ENCODE measurements around the gene FBXO36. TPM values are rescaled to one million over a fixed set of nuclear protein-coding genes. Genes with fewer than 3 reads are reported as not detected.

FBXO36 gene
- total and polyA plus RNA-seq, 2 of the 13 experiments (the other 11 are each of a cell fraction or from before 2014, with no cell fraction given) = 2.8 TPM

- TF ChIP-seq ZSCAN5A (CRISPR knock-in tag; IDR thresholded peaks at IDR 0.05; ENCODE audit: borderline replicate concordance) (no peak), CREB1 (IDR thresholded peaks at IDR 0.05) (no peak), CREB1 (CRISPR knock-in tag; IDR thresholded peaks at IDR 0.05) (peak; percentile 32; the same call in 1 of the 2 replicates), ZNF180 (CRISPR knock-in tag; IDR thresholded peaks at IDR 0.05; ENCODE audit: borderline replicate concordance, low read depth) (no peak), ZNF597 (CRISPR knock-in tag; IDR thresholded peaks at IDR 0.05) (no peak), ZNF644 (CRISPR knock-in tag; IDR thresholded peaks at IDR 0.05; ENCODE audit: low read depth) (peak; percentile 86), ZMYM4 (CRISPR knock-in tag; IDR thresholded peaks at IDR 0.05) (peak; percentile 52; the same call in 1 of the 2 replicates), MXD4 (CRISPR knock-in tag; IDR thresholded peaks at IDR 0.05) (no peak), ZNF614 (CRISPR knock-in tag; IDR thresholded peaks at IDR 0.05; ENCODE audit: borderline replicate concordance) (peak; percentile 34; the same call in 1 of the 2 replicates), RARA (CRISPR knock-in tag; IDR thresholded peaks at IDR 0.05) (peak; percentile 84), ZBTB38 (CRISPR knock-in tag; IDR thresholded peaks at IDR 0.05) (no peak), CCAR2 (optimal IDR thresholded peaks at IDR 0.05; ENCODE audit: low read depth, low read length) (no peak), ATF2 (CRISPR knock-in tag; IDR thresholded peaks at IDR 0.05) (0 out of 2 replicates have a peak, but pooled peaks have one; percentile 23), NCOR1 (IDR thresholded peaks at IDR 0.05; ENCODE audit: borderline replicate concordance, low read length) (0 out of 2 replicates have a peak, but pooled peaks have one; percentile 29), BCL6 (CRISPR knock-in tag; IDR thresholded peaks at IDR 0.05) (0 out of 2 replicates have a peak, but pooled peaks have one; percentile 28), RXRB (CRISPR knock-in tag; IDR thresholded peaks at IDR 0.05; ENCODE audit: borderline replicate concordance) (peak; percentile 60; the same call in 1 of the 2 replicates), RXRA (CRISPR knock-in tag; IDR thresholded peaks at IDR 0.05) (peak; percentile 51; the same call in 1 of the 2 replicates), HDAC2 (CRISPR knock-in tag; IDR thresholded peaks at IDR 0.05) (0 out of 2 replicates have a peak, but pooled peaks have one; percentile 25), LCORL (IDR thresholded peaks at IDR 0.05) (peak; percentile 51; the same call in 1 of the 2 replicates), LCORL (CRISPR knock-in tag; IDR thresholded peaks at IDR 0.05) (peak; percentile 64; the same call in 1 of the 2 replicates), MIXL1 (CRISPR knock-in tag; IDR thresholded peaks at IDR 0.05) (peak; percentile 63; the same call in 1 of the 2 replicates), HOMEZ (CRISPR knock-in tag; IDR thresholded peaks at IDR 0.05; ENCODE audit: low read depth) (peak; percentile 64; the same call in 1 of the 2 replicates), HMGA1 (CRISPR knock-in tag; conservative IDR thresholded peaks at IDR 0.05) (no peak), POGZ (CRISPR knock-in tag; IDR thresholded peaks at IDR 0.05) (peak; percentile 47; the same call in 1 of the 2 replicates), HDAC1 (CRISPR knock-in tag; IDR thresholded peaks at IDR 0.05) (no peak), MEIS1 (CRISPR knock-in tag; IDR thresholded peaks at IDR 0.05; ENCODE audit: borderline replicate concordance) (no peak), EHMT2 (IDR thresholded peaks at IDR 0.05; ENCODE audit: borderline replicate concordance, low read depth, low read length) (peak; percentile 43; the same call in 1 of the 2 replicates), ZFP90 (CRISPR knock-in tag; IDR thresholded peaks at IDR 0.05; ENCODE audit: borderline replicate concordance) (0 out of 2 replicates have a peak, but pooled peaks have one; percentile 6)
Measured at GRCh38 chr2:230016844-230017243, 94.5 kb downstream of the FBXO36 start (continued).

Measured in HepG2 (cell line).